Stimulated activated CD8-positive, alpha-beta memory T cell treated with anti-CD3 and anti-CD28 coated beads, Interleukin-7, amount 100 ng/mL, for 4 hours (primary cell): ENCODE data around the gene UBQLN3.
A peak's percentile ranks its signal among the peaks of the same experiment; 100 is the strongest.

Source experiments
- DNase-seq, 2 donors: peaks; one replicate each; pipeline ENCODE4 v3.0.0-alpha.2; 2020; ENCODE audit warnings: low read depth in 2 of 2

The UBQLN3 gene

DNA sequence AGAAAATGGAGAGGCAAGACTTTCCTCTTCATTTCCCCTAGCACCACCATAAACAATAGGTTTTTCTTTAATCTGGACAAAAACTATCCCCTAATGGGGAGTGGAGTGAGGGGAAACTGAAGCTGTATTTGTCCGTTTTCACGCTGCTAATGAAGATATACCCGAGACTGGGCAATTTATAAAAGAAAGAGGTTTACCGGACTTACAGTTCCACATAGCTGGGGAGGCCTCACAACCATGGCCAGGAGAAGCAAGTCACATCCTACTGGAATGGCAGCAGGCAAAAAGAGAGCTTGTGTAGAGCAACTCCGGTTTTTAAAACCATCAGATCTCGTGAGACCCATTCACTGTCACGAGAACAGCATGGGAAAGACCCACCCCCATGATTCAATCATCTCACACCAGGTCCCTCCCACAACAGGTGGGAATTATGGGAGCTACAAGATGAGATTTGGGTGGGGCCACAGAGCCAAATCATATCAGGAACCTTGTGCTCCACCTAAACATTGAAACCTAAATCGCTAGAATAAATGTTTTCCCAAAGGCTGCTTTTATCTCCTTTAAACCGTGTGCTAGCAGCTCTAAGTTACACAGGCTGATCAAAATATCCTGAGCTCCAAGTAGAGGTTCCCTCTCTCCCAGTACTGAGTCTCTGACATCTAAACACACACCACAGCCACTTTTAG is 4.3 kb downstream of the UBQLN3 start:
- DNase-seq = no peak

DNA sequence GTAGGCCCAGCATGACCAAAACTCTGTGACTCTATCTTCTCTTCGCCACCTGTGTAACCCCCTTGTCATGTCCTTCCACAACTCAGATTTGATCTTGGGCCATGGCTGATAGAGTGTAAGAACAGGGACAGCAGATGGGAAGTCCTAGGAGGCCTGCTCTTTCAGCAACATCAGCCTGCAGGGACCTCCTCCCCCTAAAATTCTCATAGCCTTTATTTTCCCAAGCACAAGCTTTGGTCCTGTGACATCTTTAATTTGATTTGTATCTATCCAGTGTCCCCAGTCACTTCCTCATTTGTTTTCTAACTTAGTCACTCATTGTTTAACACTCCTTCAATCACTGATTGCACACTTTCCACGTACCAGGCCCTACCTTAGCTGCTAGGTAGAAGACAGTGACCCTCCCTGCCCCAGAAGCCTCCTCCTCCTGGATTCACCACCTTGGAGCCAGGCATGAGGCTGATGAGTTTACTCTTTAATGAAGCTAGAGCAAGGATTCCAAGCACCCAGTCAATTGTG is 5.3 kb downstream of the UBQLN3 start:
- no peak for DNase-seq

GRCh38 chr11:5500393-5500801 is 9.4 kb downstream of the UBQLN3 start:
- DNase-seq = no peak

- DNase-seq = no peak
Observed at GRCh38 chr11:5499671-5500070, 10.1 kb downstream of the UBQLN3 start.

- DNase-seq = no peak
Observed at GRCh38 chr11:5489576-5490357, 20.0 kb downstream of the UBQLN3 start.

GRCh38 chr11:5488798-5489399 is 20.9 kb downstream of the UBQLN3 start:
- DNase-seq = no peak

DNA sequence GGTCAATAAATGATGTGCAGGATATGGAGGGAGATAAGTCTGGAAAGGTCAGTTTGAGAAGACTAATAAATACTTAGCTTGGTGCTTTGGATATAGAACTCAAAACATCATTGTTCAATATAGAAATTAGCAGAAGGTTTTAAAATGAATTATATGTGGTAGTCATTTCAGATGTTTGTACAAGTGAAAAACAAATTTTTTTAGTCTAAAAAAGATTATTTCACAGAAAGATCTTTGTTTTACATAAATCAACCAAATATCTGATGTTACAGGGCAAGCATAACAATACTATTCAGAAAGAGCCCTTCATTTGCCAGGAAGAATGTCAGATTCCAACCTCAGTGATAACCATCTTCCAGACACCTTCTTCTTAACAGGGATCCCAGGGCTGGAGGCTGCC is 21.4 kb downstream of the UBQLN3 start, which contains the start of gene OR52D1:
OR52D1 (plus strand) TSS at position 301 of the 400 bp plus-strand sequence; CDS start at position 323, 22 bp downstream.
- no peak for DNase-seq

DNA sequence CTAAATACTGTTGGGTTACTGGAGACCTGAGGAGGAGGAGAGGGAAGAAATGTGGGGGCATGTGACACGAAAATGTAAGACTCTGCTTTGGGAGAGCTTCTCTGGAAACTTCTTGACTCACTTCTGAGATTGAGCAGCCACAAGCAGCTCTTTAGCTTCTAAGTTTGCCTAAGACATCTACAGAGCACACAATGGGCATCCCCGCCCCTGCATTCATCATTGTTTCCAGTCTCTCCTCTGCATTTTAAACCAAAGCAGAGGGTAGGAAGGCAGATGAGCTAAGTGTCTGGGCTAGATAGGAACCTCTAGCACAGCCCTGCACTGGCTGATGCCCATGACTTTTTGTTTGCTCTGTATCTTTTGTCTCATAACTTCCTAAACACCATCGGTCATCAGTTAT is 23.3 kb downstream of the UBQLN3 start:
- no peak for DNase-seq

GRCh38 chr11:5486003-5486402 is 23.8 kb downstream of the UBQLN3 start:
- DNase-seq = no peak

DNA sequence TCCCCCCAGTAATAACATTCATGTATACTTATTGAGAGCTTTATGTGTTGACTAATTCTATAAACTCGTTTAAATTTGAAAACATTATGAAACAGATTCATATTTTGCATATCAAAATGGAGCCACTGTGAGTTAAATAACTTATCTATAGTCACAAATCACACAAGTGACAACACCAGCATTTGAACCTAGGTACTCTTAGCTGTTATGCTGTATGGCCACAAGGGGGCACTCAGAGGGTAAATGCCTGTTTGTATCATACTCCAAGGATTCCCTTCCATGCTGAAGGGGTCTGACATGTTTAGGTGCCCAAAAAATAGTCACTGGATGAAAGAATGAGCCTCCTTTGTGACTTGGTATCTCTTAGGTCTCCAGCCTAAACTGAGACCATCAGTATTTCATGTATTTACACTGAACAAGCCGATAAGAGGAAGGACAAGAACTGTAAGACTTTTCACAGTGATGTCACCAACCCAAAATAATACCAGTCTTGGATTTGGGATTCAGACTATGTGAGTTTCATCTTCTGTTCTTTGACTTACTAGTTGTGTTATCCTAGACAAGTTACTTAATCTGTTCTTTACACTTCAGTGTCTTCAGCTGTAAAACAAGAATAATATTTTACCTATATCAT is 33.5 kb downstream of the UBQLN3 start:
- DNase-seq = peak in 1 of 2 donors; percentile 3

DNA sequence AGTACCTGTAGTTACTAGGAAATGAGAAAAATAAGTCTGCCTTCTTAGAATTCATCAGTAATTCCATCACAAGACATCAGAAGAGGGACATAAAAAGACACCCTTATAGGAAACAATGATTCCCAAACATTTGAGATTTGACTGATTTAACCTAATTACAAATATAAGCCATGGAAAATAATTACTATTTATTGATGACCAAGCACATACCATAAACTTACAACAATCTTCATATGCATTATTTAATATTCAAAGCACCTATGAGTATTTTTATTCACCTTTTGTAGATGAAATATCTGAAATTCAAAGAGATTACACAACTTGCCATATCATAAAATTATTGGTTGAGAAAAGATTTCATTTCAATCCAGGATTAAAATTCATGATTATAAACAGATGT is 35.8 kb downstream of the UBQLN3 start:
- no peak for DNase-seq

DNA sequence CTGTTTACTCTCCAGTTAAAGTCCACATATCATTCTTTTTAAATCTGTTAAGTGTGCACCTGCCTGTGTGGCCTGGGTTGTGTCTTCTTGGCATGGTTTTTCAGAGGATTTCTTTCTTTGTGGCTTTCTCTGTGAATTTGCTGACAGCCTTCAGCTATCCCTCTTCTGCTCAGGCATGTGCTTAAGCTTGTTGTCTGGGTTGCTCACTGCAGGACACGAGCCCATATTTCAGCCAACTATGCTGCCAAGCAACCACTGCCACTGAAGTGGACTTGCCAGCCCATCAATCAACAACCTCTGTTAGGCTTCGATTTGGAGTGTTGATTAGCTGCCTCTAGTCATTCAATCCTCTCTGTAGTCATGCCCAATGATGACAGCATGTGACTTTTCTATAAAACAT is 42.2 kb downstream of the UBQLN3 start:
- no peak for DNase-seq

GRCh38 chr11:5460983-5461621 is 48.7 kb downstream of the UBQLN3 start:
- DNase-seq = no peak
